H9 (cell line): ENCODE data around the gene CNIH1. TPM values are rescaled to one million over a fixed set of nuclear protein-coding genes. Genes with fewer than 3 reads are reported as not detected.

Source experiments
- DNase-seq: peaks from one replicate; pipeline ENCODE4 v3.0.0-alpha.2; 2017
- H2AFZ ChIP-seq: one replicate; pipeline ENCODE4 v1.6.1; 2013; ENCODE audit warnings: mild to moderate bottlenecking, low read length, control low read depth, moderate library complexity
- H2AK5ac ChIP-seq: 2 replicates; pipeline ENCODE4 v1.6.1; 2013; ENCODE audit warnings: low read length, control low read depth, mixed read lengths; ENCODE audit not compliant: insufficient read length
- H2BK120ac ChIP-seq: one replicate; pipeline ENCODE4 v1.6.1; 2013; ENCODE audit warnings: low read depth, mild to moderate bottlenecking, low read length, control low read depth, inconsistent platforms; ENCODE audit not compliant: poor library complexity, severe bottlenecking
- H2BK12ac ChIP-seq: 2 replicates; pipeline ENCODE4 v1.6.1; 2013; ENCODE audit warnings: low read length, control low read depth, mixed read lengths, low read depth; ENCODE audit not compliant: insufficient read length
- H2BK15ac ChIP-seq: 2 replicates; pipeline ENCODE4 v1.6.1; 2013; ENCODE audit warnings: low read depth, low read length, control low read depth
- H2BK20ac ChIP-seq: one replicate; pipeline ENCODE4 v1.6.1; 2013; ENCODE audit warnings: low read depth, mild to moderate bottlenecking, low read length, control low read depth, inconsistent platforms; ENCODE audit not compliant: poor library complexity, severe bottlenecking
- H2BK5ac ChIP-seq: 2 replicates; pipeline ENCODE4 v1.6.1; 2013; ENCODE audit warnings: low read length, control low read depth, mixed read lengths; ENCODE audit not compliant: insufficient read length
- H3K14ac ChIP-seq: 2 replicates; pipeline ENCODE4 v1.6.1; 2013; ENCODE audit warnings: low read length, control low read depth; ENCODE audit not compliant: insufficient read depth
- H3K18ac ChIP-seq: 2 replicates; pipeline ENCODE4 v1.6.1; 2013; ENCODE audit warnings: low read depth, mild to moderate bottlenecking, mixed read lengths, low read length, control low read depth; ENCODE audit not compliant: insufficient read length
- H3K23ac ChIP-seq: 2 replicates; pipeline ENCODE4 v1.6.1; 2013; ENCODE audit warnings: low read length, control low read depth, mixed read lengths, low read depth; ENCODE audit not compliant: insufficient read length
- H3K23me2 ChIP-seq: 2 replicates; pipeline ENCODE4 v1.6.1; 2013; ENCODE audit warnings: low read depth, mild to moderate bottlenecking, mixed read lengths, low read length, control low read depth; ENCODE audit not compliant: insufficient read length, poor library complexity, severe bottlenecking
- H3K27ac ChIP-seq: 2 replicates; pipeline ENCODE4 v1.5.1; 2013; ENCODE audit warnings: low read length, control low read depth, mixed read lengths, low read depth; ENCODE audit not compliant: insufficient read length
- H3K27me3 ChIP-seq: 2 replicates; pipeline ENCODE4 v1.6.1; 2013; ENCODE audit warnings: low read length, control low read depth, inconsistent platforms; ENCODE audit not compliant: insufficient read depth
- H3K4ac ChIP-seq: 2 replicates; pipeline ENCODE4 v1.6.1; 2013; ENCODE audit warnings: low read depth, mild to moderate bottlenecking, control low read depth, inconsistent platforms, low read length, moderate library complexity
- H3K4me1 ChIP-seq: 2 replicates; pipeline ENCODE4 v1.6.1; 2013; ENCODE audit warnings: low read length, control low read depth, inconsistent platforms; ENCODE audit not compliant: insufficient read depth
- H3K4me2 ChIP-seq: 2 replicates; pipeline ENCODE4 v1.6.1; 2013; ENCODE audit warnings: low read length, control low read depth, mixed read lengths; ENCODE audit not compliant: insufficient read length, insufficient read depth
- H3K56ac ChIP-seq: 2 replicates; pipeline ENCODE4 v1.6.1; 2013; ENCODE audit warnings: low read depth, mild to moderate bottlenecking, mixed read lengths, low read length, control low read depth; ENCODE audit not compliant: insufficient read length
- H3K79me1 ChIP-seq: 2 replicates; pipeline ENCODE4 v1.6.1; 2013; ENCODE audit warnings: low read depth, mild to moderate bottlenecking, moderate library complexity, low read length, control low read depth, inconsistent platforms; ENCODE audit not compliant: insufficient read depth, poor library complexity, severe bottlenecking
- H3K79me2 ChIP-seq: 2 replicates; pipeline ENCODE4 v1.6.1; 2013; ENCODE audit warnings: low read length, control low read depth, inconsistent platforms; ENCODE audit not compliant: insufficient read depth
- H3K9ac ChIP-seq: 2 replicates; pipeline ENCODE4 v1.6.1; 2013; ENCODE audit warnings: low read length, control low read depth, mixed read lengths; ENCODE audit not compliant: insufficient read length; ENCODE audit errors: extremely low read depth
- H3K9me3 ChIP-seq: one replicate; pipeline ENCODE4 v1.6.1; 2013; ENCODE audit warnings: low read depth, low read length, inconsistent platforms; ENCODE audit not compliant: control insufficient read depth
- H3T11ph ChIP-seq: one replicate; pipeline ENCODE4 v1.6.1; 2013; ENCODE audit warnings: mild to moderate bottlenecking, low read length, control low read depth, inconsistent platforms
- H4K20me1 ChIP-seq: one replicate; pipeline ENCODE4 v1.6.1; 2013; ENCODE audit not compliant: control insufficient read depth, insufficient read length, insufficient read depth
- H4K5ac ChIP-seq: 2 replicates; pipeline ENCODE4 v1.6.1; 2013; ENCODE audit warnings: low read depth, mild to moderate bottlenecking, mixed read lengths, low read length, control low read depth; ENCODE audit not compliant: insufficient read length
- H4K8ac ChIP-seq: replicated peaks from 2 replicates; pipeline ENCODE4 v1.6.1; 2013; ENCODE audit warnings: low read length, control low read depth, mixed read lengths, low read depth; ENCODE audit not compliant: insufficient read length
- H4K91ac ChIP-seq: 2 replicates; pipeline ENCODE4 v1.6.1; 2013; ENCODE audit warnings: low read depth, mild to moderate bottlenecking, moderate library complexity, mixed read lengths, low read length, control low read depth; ENCODE audit not compliant: insufficient read length
- H3K27ac Mint-ChIP-seq, 3 experiments: 2 replicates in 2 of 3; 3 replicates in 1 of 3; pipeline ENCODE4 v1.8.0; 2020 to 2021; ENCODE audit warnings: mixed read lengths in 3 of 3, mild to moderate bottlenecking in 1 of 3, moderate library complexity in 1 of 3
- H3K27me3 Mint-ChIP-seq: 2 replicates; pipeline ENCODE4 v1.8.0; 2021; ENCODE audit warnings: low read depth, mild to moderate bottlenecking, moderate library complexity, mixed read lengths
- H3K36me3 Mint-ChIP-seq, 3 experiments: 2 replicates in 2 of 3; 3 replicates in 1 of 3; pipeline ENCODE4 v1.8.0; 2020 to 2021; ENCODE audit warnings: low read depth in 3 of 3, mixed read lengths in 3 of 3; ENCODE audit not compliant: insufficient read depth in 1 of 3
- H3K4me1 Mint-ChIP-seq, 2 experiments: 2 replicates each; pipeline ENCODE4 v1.8.0; 2020; ENCODE audit warnings: mixed read lengths in 2 of 2
- H3K4me3 Mint-ChIP-seq, 2 experiments: 2 replicates in 1 of 2; 3 replicates in 1 of 2; pipeline ENCODE4 v1.8.0; 2020 to 2021; ENCODE audit warnings: mild to moderate bottlenecking in 2 of 2, mixed read lengths in 2 of 2, moderate library complexity in 1 of 2
- H3K9me3 Mint-ChIP-seq, 2 experiments: 2 replicates in 1 of 2; 3 replicates in 1 of 2; pipeline ENCODE4 v1.8.0; 2020; ENCODE audit warnings: mild to moderate bottlenecking in 2 of 2, mixed read lengths in 2 of 2, moderate library complexity in 1 of 2
- WGBS: extraction: QIAGEN DNeasy Blood & Tissue Kit; methylation state at CpG from one replicate; pipeline ENCODE4 v1.1.7; 2013; ENCODE audit warnings: missing lambda C conversion rate, low lambda C conversion rate, mixed read lengths; ENCODE audit not compliant: insufficient read length; ENCODE audit errors: extremely low coverage; 5-methylcytosine and 5-hydroxymethylcytosine counted together
- total RNA-seq: library from RNA; stranded (reverse); gene quantifications from 2 replicates; pipeline ENCODE4 v1.2.1, GENCODE V29; 2021
- TF ChIP-seq, protein P1 (sequence below): fragments of 200-600 bp; sonication (generic); conservative IDR thresholded peaks from 3 replicates; pipeline ENCODE4 v1.8.0; 2021; ENCODE audit warnings: antibody characterized with exemption, mild to moderate bottlenecking

The CNIH1 gene
- total RNA-seq, 1 experiment from 2014 or later: 99.3 TPM

DNA sequence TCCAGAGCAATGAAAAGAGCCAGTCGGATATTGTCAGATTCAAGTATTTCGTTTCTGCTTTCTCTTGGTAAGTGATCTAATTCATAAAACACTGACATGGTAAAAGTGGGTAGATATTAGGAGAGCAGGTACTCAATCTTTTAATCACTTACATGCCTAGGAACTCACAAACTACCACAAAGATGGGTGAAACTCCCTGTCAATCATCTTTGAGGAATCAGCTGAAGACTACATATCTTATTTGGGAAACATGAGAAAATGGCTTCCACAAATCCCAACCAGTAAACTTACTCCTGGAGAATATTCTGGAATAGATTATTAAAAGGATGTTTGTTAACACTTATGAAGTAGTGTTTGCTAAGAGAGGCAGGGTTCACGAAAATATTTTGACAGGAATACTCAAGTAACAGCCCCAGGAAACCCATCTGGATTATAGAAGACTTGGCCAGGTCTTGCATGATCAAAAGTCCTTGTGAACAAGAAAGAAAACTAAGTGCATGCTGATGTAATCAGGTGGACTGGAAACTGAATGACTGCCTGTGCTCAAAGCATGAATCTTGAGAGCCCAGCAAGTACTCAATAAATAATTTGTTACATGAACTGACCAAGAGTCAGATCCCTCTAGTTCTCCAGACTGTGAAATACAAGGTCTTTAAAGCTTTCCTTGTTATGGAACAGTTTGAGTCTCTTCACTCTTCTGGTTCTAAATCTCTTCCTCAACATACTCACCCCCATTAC, 15.5 kb downstream of the CNIH1 start:
- H2AFZ ChIP-seq: no peak overlapping the region
- H3K4me1 ChIP-seq: no peaks in the 10 kb centered on the region
- H3K79me1 ChIP-seq: no peaks in the 10 kb centered on the region
- no peak overlapping the region for H4K5ac ChIP-seq
- no peak overlapping the region for H2BK12ac ChIP-seq
- no CpG with 5 or more reads among the region's 3 CpGs for WGBS
- TF ChIP-seq, protein P1, sequence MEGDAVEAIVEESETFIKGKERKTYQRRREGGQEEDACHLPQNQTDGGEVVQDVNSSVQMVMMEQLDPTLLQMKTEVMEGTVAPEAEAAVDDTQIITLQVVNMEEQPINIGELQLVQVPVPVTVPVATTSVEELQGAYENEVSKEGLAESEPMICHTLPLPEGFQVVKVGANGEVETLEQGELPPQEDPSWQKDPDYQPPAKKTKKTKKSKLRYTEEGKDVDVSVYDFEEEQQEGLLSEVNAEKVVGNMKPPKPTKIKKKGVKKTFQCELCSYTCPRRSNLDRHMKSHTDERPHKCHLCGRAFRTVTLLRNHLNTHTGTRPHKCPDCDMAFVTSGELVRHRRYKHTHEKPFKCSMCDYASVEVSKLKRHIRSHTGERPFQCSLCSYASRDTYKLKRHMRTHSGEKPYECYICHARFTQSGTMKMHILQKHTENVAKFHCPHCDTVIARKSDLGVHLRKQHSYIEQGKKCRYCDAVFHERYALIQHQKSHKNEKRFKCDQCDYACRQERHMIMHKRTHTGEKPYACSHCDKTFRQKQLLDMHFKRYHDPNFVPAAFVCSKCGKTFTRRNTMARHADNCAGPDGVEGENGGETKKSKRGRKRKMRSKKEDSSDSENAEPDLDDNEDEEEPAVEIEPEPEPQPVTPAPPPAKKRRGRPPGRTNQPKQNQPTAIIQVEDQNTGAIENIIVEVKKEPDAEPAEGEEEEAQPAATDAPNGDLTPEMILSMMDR: no peak
- H3K23me2 ChIP-seq: no peaks in the 10 kb centered on the region
- Mint-ChIP-seq H3K4me3 (no peak overlapping the region), H3K27me3 (no peaks in the 10 kb centered on the region), H3K36me3 (peaks cover 24 to 47% (median 43%) of the 10 kb centered on the region in 3 experiments; a peak in 6 of 7 replicates), H3K9me3 (no peaks in the 10 kb centered on the region), H3K4me1 (peaks cover under 1 to 3% of the 10 kb centered on the region in 2 experiments; a peak in 3 of 4 replicates), H3K27ac (no peak overlapping the region)
- no peak overlapping the region for H3K14ac ChIP-seq
- H3K23ac ChIP-seq: no peak overlapping the region
- 0 out of 2 replicates have a peak, but pooled peaks cover 2% of the 10 kb centered on the region for H3K79me2 ChIP-seq
- H4K91ac ChIP-seq: no peak overlapping the region
- H3K27ac ChIP-seq: no peak overlapping the region
- H3K9me3 ChIP-seq: no peaks in the 10 kb centered on the region
- H2BK5ac ChIP-seq: no peak overlapping the region
- H4K20me1 ChIP-seq: no peaks in the 10 kb centered on the region
- no peak overlapping the region for H2AK5ac ChIP-seq
- no peak for DNase-seq
- H2BK120ac ChIP-seq: no peak overlapping the region
- no peak overlapping the region for H3K18ac ChIP-seq
- H3K56ac ChIP-seq: no peak overlapping the region
- no peak overlapping the region for H3K4me2 ChIP-seq
- H3K4ac ChIP-seq: no peak overlapping the region
- no peak overlapping the region for H4K8ac ChIP-seq
- no peak overlapping the region for H3K9ac ChIP-seq
- no peak overlapping the region for H3T11ph ChIP-seq
- H2BK15ac ChIP-seq: no peak overlapping the region
- H2BK20ac ChIP-seq: no peak overlapping the region
- no peaks in the 10 kb centered on the region for H3K27me3 ChIP-seq
